ENCODE data around the gene BTG4. TPM values are rescaled to one million over a fixed set of nuclear protein-coding genes. Genes with fewer than 3 reads are reported as not detected.

The BTG4 gene
- total and polyA plus RNA-seq, 9 of the 15 experiments (the other 6 are each of a cell fraction or from before 2014, with no cell fraction given), result not detected

DNA sequence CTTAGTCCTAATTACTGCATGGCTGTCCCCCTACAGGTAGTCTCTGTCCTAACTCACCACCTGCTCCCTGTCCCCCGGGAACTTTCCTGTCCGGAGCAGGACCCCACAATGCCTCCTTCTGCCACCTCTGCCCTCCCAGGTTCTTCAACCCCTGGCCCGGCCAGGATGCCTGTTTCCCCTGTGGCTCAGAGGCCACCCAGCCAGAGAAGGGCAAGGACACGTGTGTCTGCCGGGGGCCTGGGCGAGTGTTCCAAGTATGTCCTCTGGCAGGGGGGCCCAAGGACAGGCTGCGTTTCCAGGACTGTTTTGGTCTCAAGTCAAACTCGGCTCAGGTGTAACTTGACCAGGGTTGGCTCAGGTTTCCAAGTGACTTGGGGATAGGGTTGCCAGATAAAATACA is 63.8 kb downstream of the BTG4 start:
- POLR2A ChIA-PET, result interaction anchor here (0.5 kb wide), 1 partner anchor 159 kb away, joined by 3 read pairs; no protein-coding TSS in a partner anchor
- H3K9me3 ChIP-seq (replicated peaks; ENCODE audit: control insufficient read depth, insufficient read depth, low read depth, low read length), result no peaks in the 10 kb centered on the region
- CTCF ChIA-PET (ENCODE audit: low intra/inter-chr PET ratio), result no interaction called here
- H3K4me1 ChIP-seq (replicated peaks in 1 of 2; ENCODE audit: control insufficient read depth in 2 of 2, insufficient read depth in 2 of 2, low read length in 2 of 2), result no peaks in the 10 kb centered on the region
- no peak for FAIRE-seq
- no peaks in the 10 kb centered on the region for H3K79me2 ChIP-seq (ENCODE audit: control insufficient read depth, insufficient read depth, low read length)
- H3K36me3 ChIP-seq (ENCODE audit: control insufficient read depth, insufficient read depth, low read length), result no peaks in the 10 kb centered on the region
- DNase-seq (ENCODE audit: extremely low read depth in 1 of 4, low spot score in 3 of 4), result no peak
- intact Hi-C loops (cut with micrococcal nuclease) (loop anchor here (5.0 kb wide), 1 partner anchor 1246 kb away; no protein-coding TSS in a partner anchor), in situ Hi-C loops (cut with MboI) (loop anchor here (10.0 kb wide), 2 partner anchors 164 to 984 kb away; no protein-coding TSS in a partner anchor)
- no peak overlapping the region for H3K27ac ChIP-seq (ENCODE audit: extremely low read depth, low read depth, low read length)
- 0% methylated on average over 8 of the region's 8 CpGs for WGBS (ENCODE audit: insufficient coverage, low coverage, missing lambda C conversion rate)
- H2AFZ ChIP-seq (ENCODE audit: low read depth, low read length), result no peak overlapping the region
- no peak overlapping the region for H3K4me3 ChIP-seq
- no peak for ATAC-seq
- TF ChIP-seq, protein P1, sequence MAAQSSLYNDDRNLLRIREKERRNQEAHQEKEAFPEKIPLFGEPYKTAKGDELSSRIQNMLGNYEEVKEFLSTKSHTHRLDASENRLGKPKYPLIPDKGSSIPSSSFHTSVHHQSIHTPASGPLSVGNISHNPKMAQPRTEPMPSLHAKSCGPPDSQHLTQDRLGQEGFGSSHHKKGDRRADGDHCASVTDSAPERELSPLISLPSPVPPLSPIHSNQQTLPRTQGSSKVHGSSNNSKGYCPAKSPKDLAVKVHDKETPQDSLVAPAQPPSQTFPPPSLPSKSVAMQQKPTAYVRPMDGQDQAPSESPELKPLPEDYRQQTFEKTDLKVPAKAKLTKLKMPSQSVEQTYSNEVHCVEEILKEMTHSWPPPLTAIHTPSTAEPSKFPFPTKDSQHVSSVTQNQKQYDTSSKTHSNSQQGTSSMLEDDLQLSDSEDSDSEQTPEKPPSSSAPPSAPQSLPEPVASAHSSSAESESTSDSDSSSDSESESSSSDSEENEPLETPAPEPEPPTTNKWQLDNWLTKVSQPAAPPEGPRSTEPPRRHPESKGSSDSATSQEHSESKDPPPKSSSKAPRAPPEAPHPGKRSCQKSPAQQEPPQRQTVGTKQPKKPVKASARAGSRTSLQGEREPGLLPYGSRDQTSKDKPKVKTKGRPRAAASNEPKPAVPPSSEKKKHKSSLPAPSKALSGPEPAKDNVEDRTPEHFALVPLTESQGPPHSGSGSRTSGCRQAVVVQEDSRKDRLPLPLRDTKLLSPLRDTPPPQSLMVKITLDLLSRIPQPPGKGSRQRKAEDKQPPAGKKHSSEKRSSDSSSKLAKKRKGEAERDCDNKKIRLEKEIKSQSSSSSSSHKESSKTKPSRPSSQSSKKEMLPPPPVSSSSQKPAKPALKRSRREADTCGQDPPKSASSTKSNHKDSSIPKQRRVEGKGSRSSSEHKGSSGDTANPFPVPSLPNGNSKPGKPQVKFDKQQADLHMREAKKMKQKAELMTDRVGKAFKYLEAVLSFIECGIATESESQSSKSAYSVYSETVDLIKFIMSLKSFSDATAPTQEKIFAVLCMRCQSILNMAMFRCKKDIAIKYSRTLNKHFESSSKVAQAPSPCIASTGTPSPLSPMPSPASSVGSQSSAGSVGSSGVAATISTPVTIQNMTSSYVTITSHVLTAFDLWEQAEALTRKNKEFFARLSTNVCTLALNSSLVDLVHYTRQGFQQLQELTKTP (IDR thresholded peaks at IDR 0.05; ENCODE audit: low read depth in 1 of 2, partially characterized antibody in 2 of 2), result no peak
- TF ChIP-seq, protein P2, sequence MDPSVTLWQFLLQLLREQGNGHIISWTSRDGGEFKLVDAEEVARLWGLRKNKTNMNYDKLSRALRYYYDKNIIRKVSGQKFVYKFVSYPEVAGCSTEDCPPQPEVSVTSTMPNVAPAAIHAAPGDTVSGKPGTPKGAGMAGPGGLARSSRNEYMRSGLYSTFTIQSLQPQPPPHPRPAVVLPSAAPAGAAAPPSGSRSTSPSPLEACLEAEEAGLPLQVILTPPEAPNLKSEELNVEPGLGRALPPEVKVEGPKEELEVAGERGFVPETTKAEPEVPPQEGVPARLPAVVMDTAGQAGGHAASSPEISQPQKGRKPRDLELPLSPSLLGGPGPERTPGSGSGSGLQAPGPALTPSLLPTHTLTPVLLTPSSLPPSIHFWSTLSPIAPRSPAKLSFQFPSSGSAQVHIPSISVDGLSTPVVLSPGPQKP (CRISPR knock-in tag; IDR thresholded peaks at IDR 0.05), result no peak
- TF ChIP-seq HLTF (IDR thresholded peaks at IDR 0.05), result no peak
- TF ChIP-seq ADNP (tag; IDR thresholded peaks at IDR 0.05), result no peak
- no peak for TF ChIP-seq HMG20B (CRISPR knock-in tag; IDR thresholded peaks at IDR 0.05)
- no peak for TF ChIP-seq ZNF165 (CRISPR knock-in tag; IDR thresholded peaks at IDR 0.05; ENCODE audit: borderline replicate concordance)
- TF ChIP-seq, protein P3, sequence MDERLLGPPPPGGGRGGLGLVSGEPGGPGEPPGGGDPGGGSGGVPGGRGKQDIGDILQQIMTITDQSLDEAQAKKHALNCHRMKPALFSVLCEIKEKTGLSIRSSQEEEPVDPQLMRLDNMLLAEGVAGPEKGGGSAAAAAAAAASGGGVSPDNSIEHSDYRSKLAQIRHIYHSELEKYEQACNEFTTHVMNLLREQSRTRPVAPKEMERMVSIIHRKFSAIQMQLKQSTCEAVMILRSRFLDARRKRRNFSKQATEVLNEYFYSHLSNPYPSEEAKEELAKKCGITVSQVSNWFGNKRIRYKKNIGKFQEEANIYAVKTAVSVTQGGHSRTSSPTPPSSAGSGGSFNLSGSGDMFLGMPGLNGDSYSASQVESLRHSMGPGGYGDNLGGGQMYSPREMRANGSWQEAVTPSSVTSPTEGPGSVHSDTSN (CRISPR knock-in tag; IDR thresholded peaks at IDR 0.05; ENCODE audit: low read depth), result no peak
- TF ChIP-seq, protein P3 (tag; conservative IDR thresholded peaks at IDR 0.05; ENCODE audit: low read depth), result no peak
- no peak for TF ChIP-seq IRF2 (CRISPR knock-in tag; IDR thresholded peaks at IDR 0.05)
- TF ChIP-seq, protein P4, sequence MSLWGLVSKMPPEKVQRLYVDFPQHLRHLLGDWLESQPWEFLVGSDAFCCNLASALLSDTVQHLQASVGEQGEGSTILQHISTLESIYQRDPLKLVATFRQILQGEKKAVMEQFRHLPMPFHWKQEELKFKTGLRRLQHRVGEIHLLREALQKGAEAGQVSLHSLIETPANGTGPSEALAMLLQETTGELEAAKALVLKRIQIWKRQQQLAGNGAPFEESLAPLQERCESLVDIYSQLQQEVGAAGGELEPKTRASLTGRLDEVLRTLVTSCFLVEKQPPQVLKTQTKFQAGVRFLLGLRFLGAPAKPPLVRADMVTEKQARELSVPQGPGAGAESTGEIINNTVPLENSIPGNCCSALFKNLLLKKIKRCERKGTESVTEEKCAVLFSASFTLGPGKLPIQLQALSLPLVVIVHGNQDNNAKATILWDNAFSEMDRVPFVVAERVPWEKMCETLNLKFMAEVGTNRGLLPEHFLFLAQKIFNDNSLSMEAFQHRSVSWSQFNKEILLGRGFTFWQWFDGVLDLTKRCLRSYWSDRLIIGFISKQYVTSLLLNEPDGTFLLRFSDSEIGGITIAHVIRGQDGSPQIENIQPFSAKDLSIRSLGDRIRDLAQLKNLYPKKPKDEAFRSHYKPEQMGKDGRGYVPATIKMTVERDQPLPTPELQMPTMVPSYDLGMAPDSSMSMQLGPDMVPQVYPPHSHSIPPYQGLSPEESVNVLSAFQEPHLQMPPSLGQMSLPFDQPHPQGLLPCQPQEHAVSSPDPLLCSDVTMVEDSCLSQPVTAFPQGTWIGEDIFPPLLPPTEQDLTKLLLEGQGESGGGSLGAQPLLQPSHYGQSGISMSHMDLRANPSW (CRISPR knock-in tag; IDR thresholded peaks at IDR 0.05), result no peak
- no peak for TF ChIP-seq SIRT6 (IDR thresholded peaks at IDR 0.05; ENCODE audit: low read depth, low read length)
- H3K9me1 ChIP-seq (ENCODE audit: control insufficient read depth, insufficient read depth, low read length), result no peaks in the 10 kb centered on the region
- H3K9ac ChIP-seq (ENCODE audit: insufficient read depth in 1 of 2, low read depth in 2 of 2, low read length in 2 of 2), result no peak overlapping the region; a peak in 1 of 4 replicates
- no peaks in the 10 kb centered on the region for H4K20me1 ChIP-seq (replicated peaks; ENCODE audit: control insufficient read depth, insufficient read depth, low read length)
- no TSS peak for BruUV-seq (replicated peaks)
- peaks cover 0 to 14% of the 10 kb centered on the region in 2 experiments; a peak in 3 of 5 replicates for H3K27me3 ChIP-seq (ENCODE audit: control insufficient read depth in 2 of 2, insufficient read depth in 2 of 2, low read length in 2 of 2)
- no peak overlapping the region for H3K4me2 ChIP-seq (ENCODE audit: insufficient read depth, low read length)

Measured in K562 (cell line).